Tibial artery (tissue), 4 donors: ENCODE data around the gene MYO10.

Source experiments
- DNase-seq, 2 donors: peaks; one replicate each; pipeline ENCODE4 v3.0.0-alpha.2; 2019
- H3K27ac ChIP-seq, 2 donors: fragments of 200-600 bp; sonication (generic) in 1 of 2; 1 replicate in 1 of 2; 2 replicates in 1 of 2; pipeline ENCODE4 v1.5.1; 2018 to 2019; ENCODE audit warnings: mild to moderate bottlenecking in 1 of 2
- H3K27me3 ChIP-seq, 2 donors: fragments of 200-600 bp; sonication (generic) in 1 of 2; one replicate each; pipeline versions ENCODE4 v1.5.1 to v1.6.0; 2016 to 2019
- H3K36me3 ChIP-seq, 3 donors: fragments of 200-600 bp; sonication (generic) in 2 of 3; one replicate each; pipeline ENCODE4 v1.5.1; 2016 to 2019; ENCODE audit warnings: mild to moderate bottlenecking in 2 of 3
- H3K4me1 ChIP-seq, 4 donors: fragments of 200-600 bp; sonication (generic) in 2 of 4; 1 replicate in 3 of 4; 2 replicates in 1 of 4; pipeline ENCODE4 v1.5.1; 2016 to 2019
- H3K4me3 ChIP-seq, 2 donors: fragments of 200-600 bp; sonication (generic) in 1 of 2; 1 replicate in 1 of 2; 2 replicates in 1 of 2; pipeline ENCODE4 v1.5.1; 2018 to 2019; ENCODE audit warnings: mild to moderate bottlenecking in 2 of 2
- H3K9me3 ChIP-seq, 3 donors: fragments of 200-600 bp; sonication (generic) in 1 of 3; one replicate each; pipeline ENCODE4 v1.5.1; 2016 to 2019
- CTCF ChIP-seq, 2 experiments: fragments of 200-600 bp in 1 of 2; fragments of 450-650 bp in 1 of 2; IDR thresholded peaks; one replicate each; pipeline ENCODE4 v1.5.1; 2017 to 2019; ENCODE audit warnings: antibody characterized with exemption in 2 of 2, mild to moderate bottlenecking in 1 of 2, moderate library complexity in 1 of 2
- intact Hi-C: fragments of 100-400 bp; cut with DNase I; formaldehyde crosslinking; loops from one replicate; pipeline ENCODE4 v1.15.0; 2023; ENCODE audit warnings: low total_unique reads

The MYO10 gene

GRCh38 chr5:16732356-16732755 lies 203.7 kb downstream of the MYO10 start:
- Histone ChIP-seq H3K4me3 (no peak overlapping the region), H3K9me3 (no peaks in the 10 kb centered on the region), H3K4me1 (peaks cover 0 to 12% (median 5%) of the 10 kb centered on the region in 4 donors), H3K36me3 (peaks cover 0 to 7% (median 6%) of the 10 kb centered on the region in 3 donors), H3K27ac (no peak overlapping the region), H3K27me3 (no peaks in the 10 kb centered on the region)
- no peak for DNase-seq
- no peak for TF ChIP-seq CTCF (IDR thresholded peaks at IDR 0.05)
- intact Hi-C loops, result no loop called here

GRCh38 chr5:16727755-16728325 lies 208.2 kb downstream of the MYO10 start:
- Histone ChIP-seq H3K9me3 (no peaks in the 10 kb centered on the region), H3K27ac (no peak overlapping the region), H3K27me3 (no peaks in the 10 kb centered on the region), H3K4me1 (peaks cover 0 to 18% (median 8%) of the 10 kb centered on the region in 4 donors), H3K36me3 (peaks cover 0 to 11% (median 7%) of the 10 kb centered on the region in 3 donors), H3K4me3 (no peak overlapping the region)
- intact Hi-C loops, result no loop called here
- DNase-seq, result peak in 1 of 2 donors; percentile 33
- TF ChIP-seq CTCF (IDR thresholded peaks at IDR 0.05), result no peak

- H3K9me3 ChIP-seq, result no peaks in the 10 kb centered on the region
- DNase-seq, result no peak
- H3K36me3 ChIP-seq, result peaks cover 0 to 7% (median 3%) of the 10 kb centered on the region in 3 donors
- intact Hi-C loops, result no loop called here
- H3K4me1 ChIP-seq, result peaks cover 0 to 18% (median 8%) of the 10 kb centered on the region in 4 donors
- no peak overlapping the region for H3K4me3 ChIP-seq
- no peaks in the 10 kb centered on the region for H3K27me3 ChIP-seq
- H3K27ac ChIP-seq, result no peak overlapping the region
- no peak for TF ChIP-seq CTCF (IDR thresholded peaks at IDR 0.05)
Measured at GRCh38 chr5:16726538-16726946, 209.5 kb downstream of the MYO10 start.

- Histone ChIP-seq H3K4me1 (peaks cover 0 to 18% (median 8%) of the 10 kb centered on the region in 4 donors), H3K27ac (no peak overlapping the region), H3K4me3 (no peak overlapping the region), H3K9me3 (no peaks in the 10 kb centered on the region), H3K36me3 (peaks cover 0 to 6% (median 0%) of the 10 kb centered on the region in 3 donors), H3K27me3 (no peaks in the 10 kb centered on the region)
- intact Hi-C loops, result no loop called here
- no peak for DNase-seq
- TF ChIP-seq CTCF (IDR thresholded peaks at IDR 0.05), result no peak
Measured at GRCh38 chr5:16725575-16725974, 210.5 kb downstream of the MYO10 start.

GRCh38 chr5:16723821-16724220 lies 212.3 kb downstream of the MYO10 start:
- Histone ChIP-seq H3K27me3 (no peaks in the 10 kb centered on the region), H3K4me1 (peaks cover 0 to 18% (median 8%) of the 10 kb centered on the region in 4 donors), H3K36me3 (peaks cover 0 to 6% (median 0%) of the 10 kb centered on the region in 3 donors), H3K9me3 (no peaks in the 10 kb centered on the region), H3K4me3 (no peak overlapping the region), H3K27ac (no peak overlapping the region)
- intact Hi-C loops, result no loop called here
- no peak for TF ChIP-seq CTCF (IDR thresholded peaks at IDR 0.05)
- DNase-seq, result no peak
